H1 (cell line): ENCODE data around the gene TMEM252. TPM values are rescaled to one million over a fixed set of nuclear protein-coding genes. Genes with fewer than 3 reads are reported as not detected.

ENCODE experiments used
- CTCF ChIA-PET: fragments of 300-600 bp; sonication (Branson Sonifier 250); formaldehyde crosslinking; loops from one replicate; lab custom pipeline; 2021; ENCODE audit not compliant: partially characterized antibody; lab: Charles Lee
- POLR2A ChIA-PET: fragments of 300-600 bp; sonication (Branson Sonifier 250); formaldehyde crosslinking; loops from one replicate; lab custom pipeline; 2021; ENCODE audit warnings: inconsistent platforms; ENCODE audit not compliant: partially characterized antibody; lab: Charles Lee
- DNase-seq, 2 experiments: peaks; one replicate each; pipeline versions ENCODE4 v3.0.0 to v3.0.0-alpha.2; 2010 to 2022; ENCODE audit warnings: low spot score in 2 of 2, low read depth in 1 of 2, mixed read lengths in 1 of 2
- FAIRE-seq: peaks from 2 replicates; lab custom pipeline; 2011; peaks lifted over from hg19 to GRCh38; lab: Jason Lieb, UNC
- H2AFZ ChIP-seq: 2 replicates; pipeline ENCODE4 v1.8.1; 2012; ENCODE audit warnings: low read length, inconsistent platforms
- H2AK5ac ChIP-seq: 2 replicates; pipeline ENCODE4 v1.6.1; 2013; ENCODE audit warnings: low read depth, low read length
- H2BK120ac ChIP-seq: replicated peaks from 2 replicates; pipeline ENCODE3; 2013; ENCODE audit warnings: low read depth, low read length, inconsistent platforms
- H2BK12ac ChIP-seq: 2 replicates; pipeline ENCODE4 v1.6.1; 2013; ENCODE audit warnings: low read depth, low read length
- H2BK15ac ChIP-seq: 2 replicates; pipeline ENCODE4 v1.6.1; 2013; ENCODE audit warnings: low read length
- H2BK20ac ChIP-seq: 2 replicates; pipeline ENCODE4 v1.6.1; 2013; ENCODE audit warnings: low read length
- H2BK5ac ChIP-seq: 2 replicates; pipeline ENCODE4 v1.6.1; 2013; ENCODE audit warnings: low read depth, low read length
- H3K14ac ChIP-seq: 2 replicates; pipeline ENCODE4 v1.6.1; 2013; ENCODE audit warnings: inconsistent platforms; ENCODE audit not compliant: insufficient read length
- H3K18ac ChIP-seq: 2 replicates; pipeline ENCODE4 v1.6.1; 2013; ENCODE audit warnings: low read length; ENCODE audit errors: extremely low read depth
- H3K23ac ChIP-seq: 2 replicates; pipeline ENCODE4 v1.6.1; 2013; ENCODE audit warnings: inconsistent platforms; ENCODE audit not compliant: insufficient read length
- H3K23me2 ChIP-seq: 2 replicates; pipeline ENCODE4 v1.6.1; 2013; ENCODE audit warnings: low read depth, low read length
- H3K27ac ChIP-seq: 2 replicates; pipeline ENCODE4 v1.6.1; 2011; ENCODE audit warnings: low read depth, low read length, inconsistent platforms
- H3K27me3 ChIP-seq, 4 experiments: replicated peaks in 1 of 4; 1 replicate in 1 of 4; 2 replicates in 3 of 4; pipeline versions ENCODE4 v1.6.1 to v1.8.1; 2011 to 2013; ENCODE audit warnings: low read length in 3 of 4, mild to moderate bottlenecking in 3 of 4, inconsistent platforms in 2 of 4, mixed read lengths in 2 of 4, moderate library complexity in 1 of 4; ENCODE audit not compliant: control insufficient read depth in 3 of 4, insufficient read depth in 3 of 4; ENCODE audit errors: extremely low read depth in 1 of 4
- H3K36me3 ChIP-seq, 4 experiments: 2 replicates each; pipeline versions ENCODE4 v1.6.1 to v1.8.1; 2011 to 2013; ENCODE audit warnings: mild to moderate bottlenecking in 4 of 4, low read length in 3 of 4, moderate library complexity in 2 of 4, control low read depth in 1 of 4, inconsistent platforms in 1 of 4; ENCODE audit not compliant: insufficient read depth in 4 of 4, control insufficient read depth in 2 of 4
- H3K4ac ChIP-seq: replicated peaks from 2 replicates; pipeline ENCODE3; 2013; ENCODE audit warnings: low read length, low read depth, mixed read lengths, inconsistent platforms; ENCODE audit not compliant: insufficient read length
- H3K4me1 ChIP-seq, 4 experiments: replicated peaks in 1 of 4; 1 replicate in 1 of 4; 2 replicates in 3 of 4; pipeline versions ENCODE4 v1.6.1 to v1.8.1; 2011 to 2013; ENCODE audit warnings: low read length in 3 of 4, inconsistent platforms in 2 of 4, mixed read lengths in 1 of 4; ENCODE audit not compliant: insufficient read depth in 4 of 4, control insufficient read depth in 3 of 4
- H3K4me2 ChIP-seq, 2 experiments: 2 replicates each; pipeline versions ENCODE4 v1.6.1 to v1.8.1; 2011 to 2013; ENCODE audit warnings: low read depth in 2 of 2, low read length in 2 of 2, control low read depth in 1 of 2, inconsistent platforms in 1 of 2, mild to moderate bottlenecking in 1 of 2; ENCODE audit not compliant: insufficient read depth in 1 of 2
- H3K4me3 ChIP-seq, 4 experiments: fragments of 200-600, 300-600 bp in 1 of 4; sonication (generic), shearing (Covaris generic), sonication (Bioruptor Twin) in 1 of 4; 2 replicates each; pipeline versions ENCODE4 v1.5.1 to v1.8.1; 2011 to 2016; ENCODE audit warnings: low read length in 4 of 4, low read depth in 3 of 4, control low read depth in 2 of 4, inconsistent platforms in 2 of 4, mild to moderate bottlenecking in 2 of 4, mixed read lengths in 1 of 4, moderate library complexity in 1 of 4; ENCODE audit not compliant: insufficient read depth in 2 of 4; ENCODE audit errors: extremely low read depth in 1 of 4
- H3K56ac ChIP-seq: replicated peaks from 2 replicates; pipeline ENCODE3; 2013; ENCODE audit warnings: low read depth, mild to moderate bottlenecking, mixed read lengths, low read length, inconsistent platforms; ENCODE audit not compliant: insufficient read length
- H3K79me1 ChIP-seq: 2 replicates; pipeline ENCODE4 v1.6.1; 2013; ENCODE audit warnings: low read depth, low read length, control low read depth
- H3K79me2 ChIP-seq, 2 experiments: 2 replicates each; pipeline versions ENCODE4 v1.6.1 to v1.8.1; 2012 to 2013; ENCODE audit warnings: low read length in 2 of 2, mild to moderate bottlenecking in 2 of 2, inconsistent platforms in 1 of 2; ENCODE audit not compliant: insufficient read depth in 2 of 2, control insufficient read depth in 1 of 2
- H3K9ac ChIP-seq, 4 experiments: replicated peaks in 1 of 4; 1 replicate in 1 of 4; 2 replicates in 3 of 4; pipeline versions ENCODE4 v1.6.1 to v1.8.1; 2011 to 2013; ENCODE audit warnings: low read depth in 3 of 4, low read length in 3 of 4, control low read depth in 2 of 4, mild to moderate bottlenecking in 2 of 4, moderate library complexity in 2 of 4, inconsistent platforms in 1 of 4; ENCODE audit errors: extremely low read depth in 1 of 4
- H3K9me3 ChIP-seq, 2 experiments: 2 replicates each; pipeline versions ENCODE4 v1.6.1 to v1.8.1; 2012 to 2013; ENCODE audit warnings: mild to moderate bottlenecking in 2 of 2, moderate library complexity in 2 of 2, control low read depth in 1 of 2, inconsistent platforms in 1 of 2, low read depth in 1 of 2, low read length in 1 of 2, mixed read lengths in 1 of 2; ENCODE audit not compliant: insufficient read depth in 2 of 2
- H4K20me1 ChIP-seq, 2 experiments: replicated peaks in 1 of 2; 2 replicates each; pipeline versions ENCODE3 to v1.8.1; 2011 to 2013; ENCODE audit warnings: inconsistent platforms in 2 of 2, low read length in 2 of 2, mild to moderate bottlenecking in 1 of 2; ENCODE audit not compliant: insufficient read depth in 2 of 2, control insufficient read depth in 1 of 2
- H4K5ac ChIP-seq: 2 replicates; pipeline ENCODE4 v1.6.1; 2013; ENCODE audit warnings: low read length, low read depth, mixed read lengths, inconsistent platforms; ENCODE audit not compliant: insufficient read length
- H4K8ac ChIP-seq: 2 replicates; pipeline ENCODE4 v1.8.0; 2013; ENCODE audit warnings: mild to moderate bottlenecking, moderate library complexity, low read length, inconsistent platforms; ENCODE audit not compliant: insufficient read depth; ENCODE audit errors: extremely low read depth
- H4K91ac ChIP-seq: replicated peaks from 2 replicates; pipeline ENCODE3; 2013; ENCODE audit warnings: low read length, mixed read lengths, inconsistent platforms; ENCODE audit not compliant: insufficient read length
- CBX5 ChIP-seq: fragments of 300-800, 300-1000 bp; sonication (generic); IDR thresholded peaks from 2 replicates; pipeline ENCODE4 v1.7.1; 2016; ENCODE audit warnings: antibody characterized with exemption, low read length, low read depth
- CREB1 ChIP-seq: IDR thresholded peaks from 2 replicates; pipeline ENCODE4 v1.6.1; 2012; ENCODE audit warnings: inconsistent platforms
- CTCF ChIP-seq, 3 experiments: IDR thresholded peaks; 1 replicate in 2 of 3; 2 replicates in 1 of 3; pipeline versions ENCODE4 v1.5.1 to v1.6.1; 2011; ENCODE audit warnings: low read length in 3 of 3, mild to moderate bottlenecking in 3 of 3, inconsistent platforms in 2 of 3, low read depth in 1 of 3, moderate library complexity in 1 of 3; ENCODE audit not compliant: insufficient read depth in 1 of 3; ENCODE audit errors: control extremely low read depth in 1 of 3
- E2F6 ChIP-seq: IDR thresholded peaks from 2 replicates; pipeline ENCODE4 v1.6.1; 2012; ENCODE audit warnings: inconsistent platforms
- KDM1A ChIP-seq: fragments of 200-600, 300-600 bp; sonication (generic); IDR thresholded peaks from 2 replicates; pipeline ENCODE4 v1.7.1; 2016; ENCODE audit warnings: mild to moderate bottlenecking, low read length, borderline replicate concordance
- KDM5A ChIP-seq: fragments of 200-600 bp; IDR thresholded peaks from 2 replicates; pipeline ENCODE4 v1.7.1; 2012; ENCODE audit warnings: mild to moderate bottlenecking, low read length, inconsistent platforms, mixed read lengths
- NRF1 ChIP-seq: IDR thresholded peaks from 2 replicates; pipeline ENCODE4 v1.6.1; 2011; ENCODE audit warnings: mild to moderate bottlenecking, low read depth, low read length, improper control_type of control experiment
- POU5F1 ChIP-seq: IDR thresholded peaks from 2 replicates; pipeline ENCODE4 v1.6.1; 2011; ENCODE audit warnings: low read depth, mild to moderate bottlenecking, low read length, moderate library complexity
- RBBP5 ChIP-seq: IDR thresholded peaks from 2 replicates; pipeline ENCODE4 v1.7.1; 2012; ENCODE audit warnings: low read depth, mild to moderate bottlenecking, inconsistent platforms, low read length, moderate library complexity, borderline replicate concordance
- SIRT6 ChIP-seq: IDR thresholded peaks from one replicate; pipeline ENCODE4 v1.7.1; 2012; ENCODE audit warnings: low read length, inconsistent platforms
- SP1 ChIP-seq: IDR thresholded peaks from 2 replicates; pipeline ENCODE4 v1.6.1; 2011; ENCODE audit warnings: low read depth, low read length
- SP4 ChIP-seq: IDR thresholded peaks from 2 replicates; pipeline ENCODE4 v1.6.1; 2012; ENCODE audit warnings: low read length, inconsistent platforms
- TAF1 ChIP-seq: IDR thresholded peaks from 2 replicates; pipeline ENCODE4 v1.6.1; 2011; ENCODE audit warnings: mild to moderate bottlenecking, low read depth, low read length
- WGBS, 2 experiments: shearing (Covaris generic) in 1 of 2; methylation state at CpG; one replicate each; pipeline versions ENCODE4 v1.1.6 to v1.1.7; 2013 to 2015; ENCODE audit warnings: low lambda C conversion rate in 2 of 2, mixed read lengths in 2 of 2, inconsistent platforms in 1 of 2, low coverage in 1 of 2, missing lambda C conversion rate in 1 of 2; ENCODE audit not compliant: insufficient replicate concordance in 2 of 2, insufficient coverage in 1 of 2, insufficient read length in 1 of 2; ENCODE audit errors: extremely low coverage in 1 of 2, missing lambda C conversion rate in 1 of 2; 5-methylcytosine and 5-hydroxymethylcytosine counted together
- polyA plus RNA-seq, 7 experiments: library from polyadenylated mRNA; depleted of rRNA in 3 of 7; stranded (reverse) in 5 of 7; unstranded in 2 of 7; fragments of >200 nt in 5 of 7; fragments of 200-250 nt in 2 of 7; gene quantifications; 1 replicate in 5 of 7; 2 replicates in 1 of 7; 4 replicates in 1 of 7; pipeline versions ENCODE4 v1.2.1 to v1.2.3, GENCODE V29; 2011 to 2013; ENCODE audit warnings: missing spikeins in 2 of 7, mixed read lengths in 2 of 7
- total RNA-seq: library from RNA; stranded (reverse); fragmentation: NEBNext Ultra II Directional; extraction: Animal tissue kit (Norgen Biotek cat#: 25700); gene quantifications from 2 replicates; pipeline ENCODE4 v1.2.1, GENCODE V29; 2021

The TMEM252 gene
- total and polyA plus RNA-seq, 2 of the 8 experiments (the other 6 are each of a cell fraction or from before 2014, with no cell fraction given) = not detected

GRCh38 chr9:68507806-68508145 lies 32.9 kb downstream of the TMEM252 start:
- no peak overlapping the region for H2BK20ac ChIP-seq
- no peak overlapping the region for H2BK12ac ChIP-seq
- H3K36me3 ChIP-seq = no peaks in the 10 kb centered on the region
- peaks cover 4 to 13% of the 10 kb centered on the region in 2 experiments for H4K20me1 ChIP-seq
- H3K14ac ChIP-seq = no peak overlapping the region
- no peak overlapping the region for H2BK120ac ChIP-seq
- no peak overlapping the region for H4K5ac ChIP-seq
- no peak overlapping the region for H3K4ac ChIP-seq
- no peaks in the 10 kb centered on the region; a peak in 1 of 4 replicates for H3K9me3 ChIP-seq
- no peaks in the 10 kb centered on the region for H3K79me2 ChIP-seq
- 44% methylated on average over 2 of the region's 2 CpGs; no CpG with 5 or more reads in 1 of the 2 experiments for WGBS, 2 experiments
- H2BK15ac ChIP-seq = no peak overlapping the region
- no peak overlapping the region for H3K18ac ChIP-seq
- DNase-seq (no peak), FAIRE-seq (no peak)
- no peak overlapping the region for H4K91ac ChIP-seq
- H2BK5ac ChIP-seq = no peak overlapping the region
- peaks cover 49 to 90% (median 80%) of the 10 kb centered on the region in 4 experiments for H3K27me3 ChIP-seq
- ChIA-PET POLR2A (no interaction called here), CTCF (interaction anchor here (0.9 to 4.7 kb wide), 12 partner anchors 13 to 178 kb away, joined by 3 to 25 read pairs (median 4); no protein-coding TSS in a partner anchor)
- no peak overlapping the region for H3K23ac ChIP-seq
- no peak overlapping the region for H2AK5ac ChIP-seq
- H3K23me2 ChIP-seq = no peaks in the 10 kb centered on the region
- H3K4me1 ChIP-seq = no peaks in the 10 kb centered on the region
- no peak overlapping the region for H3K4me3 ChIP-seq
- no peaks in the 10 kb centered on the region for H3K79me1 ChIP-seq
- H3K4me2 ChIP-seq = no peak overlapping the region
- H3K9ac ChIP-seq = no peak overlapping the region
- no peak overlapping the region for H2AFZ ChIP-seq
- no peak overlapping the region for H3K27ac ChIP-seq
- no peak overlapping the region for H3K56ac ChIP-seq
- H4K8ac ChIP-seq = no peak overlapping the region
- TF ChIP-seq RBBP5 = no peak
- TF ChIP-seq CBX5 = no peak
- TF ChIP-seq SIRT6 = no peak
- no peak for TF ChIP-seq SP1
- TF ChIP-seq E2F6 = no peak
- no peak for TF ChIP-seq TAF1
- no peak for TF ChIP-seq NRF1
- no peak for TF ChIP-seq CREB1
- no peak for TF ChIP-seq CTCF (IDR thresholded peaks at IDR 0.05; ENCODE audit: control extremely low read depth in 1 of 3, insufficient read depth in 1 of 3, low read depth in 1 of 3, low read length in 3 of 3)
- TF ChIP-seq SP4 = no peak
- TF ChIP-seq KDM1A = no peak
- no peak for TF ChIP-seq POU5F1
- TF ChIP-seq KDM5A = no peak
